A549 (cell line): Measurements from ENCODE around the gene LBR. TPM values are rescaled to one million over a fixed set of nuclear protein-coding genes. Genes with fewer than 3 reads are reported as not detected.
A peak's percentile ranks its signal among the peaks of the same experiment; 100 is the strongest.

Experiments used
- ATAC-seq, 2 experiments: fragments of 200-7000 bp in 1 of 2; fragments of >200 bp in 1 of 2; cut with Nextera tagmentation in 1 of 2; cut with Tn5 transposase in 1 of 2; 3 replicates each; pipeline versions ENCODE4 v1.8.0 to v1.9.1; 2018 to 2020; ENCODE audit warnings: mild to moderate bottlenecking in 1 of 2, moderate library complexity in 1 of 2
- CTCF ChIA-PET: fragments of 300-600 bp; sonication (Branson Sonifier 250); formaldehyde crosslinking; extraction: SDS; loops from one replicate; lab custom pipeline; 2021; ENCODE audit warnings: antibody characterized with exemption, inconsistent platforms; lab: Yijun Ruan, JAX
- POLR2A ChIA-PET: fragments of 350-600 bp; formaldehyde crosslinking; extraction: SDS; loops from one replicate; lab custom pipeline; 2021; ENCODE audit warnings: antibody characterized with exemption, inconsistent platforms; lab: Yijun Ruan, JAX
- DNase-seq, 2 experiments: peaks; one replicate each; pipeline versions ENCODE4 v3.0.0 to v3.0.0-alpha.2; 2011 to 2016; ENCODE audit warnings: low read depth in 1 of 2, low spot score in 1 of 2
- FAIRE-seq: peaks from 2 replicates; lab custom pipeline; 2011; peaks lifted over from hg19 to GRCh38; lab: Jason Lieb, UNC
- H3K27ac ChIP-seq, 2 experiments: fragments of >200 bp; sonication (Bioruptor Twin); formaldehyde crosslinking; 3 replicates each; pipeline ENCODE4 v1.5.1; 2016 to 2017
- H3K4me1 ChIP-seq: fragments of >200 bp; sonication (Bioruptor Twin); formaldehyde crosslinking; 3 replicates; pipeline ENCODE4 v1.6.1; 2016
- H3K4me2 ChIP-seq: fragments of >200 bp; sonication (Bioruptor Twin); formaldehyde crosslinking; 3 replicates; pipeline ENCODE4 v1.6.1; 2016
- H3K4me3 ChIP-seq: fragments of >200 bp; sonication (Bioruptor Twin); formaldehyde crosslinking; 3 replicates; pipeline ENCODE4 v1.5.1; 2016
- H3K9me3 ChIP-seq: fragments of >200 bp; sonication (Bioruptor Twin); formaldehyde crosslinking; 3 replicates; pipeline ENCODE4 v1.6.1; 2016
- BCL3 ChIP-seq: fragments of >200 bp; sonication (Bioruptor Twin); formaldehyde crosslinking; IDR thresholded peaks from 3 replicates; pipeline ENCODE4 v1.6.1; 2016
- EHMT2 ChIP-seq: fragments of 200-600 bp; sonication (generic); IDR thresholded peaks from 2 replicates; pipeline ENCODE4 v1.6.1; 2016; ENCODE audit warnings: antibody characterized with exemption, low read depth, mild to moderate bottlenecking, moderate library complexity
- EP300 ChIP-seq, 2 experiments: fragments of >200 bp; sonication (Bioruptor Twin); formaldehyde crosslinking; IDR thresholded peaks; 2 replicates in 1 of 2; 3 replicates in 1 of 2; pipeline ENCODE4 v1.6.1; 2016 to 2017
- FOXS1 ChIP-seq: fragments of 250-450 bp; sonication (Bioruptor Pico); IDR thresholded peaks from 2 replicates; pipeline ENCODE4 v1.5.0; 2020; ENCODE audit warnings: mild to moderate bottlenecking, moderate library complexity
- HDAC2 ChIP-seq: fragments of 200-600 bp; sonication (generic); IDR thresholded peaks from 2 replicates; pipeline ENCODE4 v1.6.1; 2016
- MAX ChIP-seq: IDR thresholded peaks from 2 replicates; pipeline ENCODE4 v1.6.1; 2012
- MYC ChIP-seq: IDR thresholded peaks from 2 replicates; pipeline ENCODE4 v1.6.1; 2012; ENCODE audit warnings: mild to moderate bottlenecking, inconsistent platforms, low read length, improper control_type of control experiment, borderline replicate concordance
- NPAS2 ChIP-seq: fragments of 250-450 bp; sonication (Bioruptor Pico); IDR thresholded peaks from 2 replicates; pipeline ENCODE4 v1.8.0; 2022; ENCODE audit warnings: mild to moderate bottlenecking, moderate library complexity, borderline replicate concordance
- PBX3 ChIP-seq: IDR thresholded peaks from 2 replicates; pipeline ENCODE4 v1.6.1; 2012
- POLR2A ChIP-seq: IDR thresholded peaks from 2 replicates; pipeline ENCODE4 v1.6.1; 2012; ENCODE audit warnings: mild to moderate bottlenecking, low read length
- POLR2AphosphoS2 ChIP-seq: conservative IDR thresholded peaks from 2 replicates; pipeline ENCODE4 v1.6.1; 2012; ENCODE audit warnings: low read length, improper control_type of control experiment, inconsistent platforms
- RCOR1 ChIP-seq: fragments of 150-350 bp; IDR thresholded peaks from 2 replicates; pipeline ENCODE4 v1.6.1; 2014; ENCODE audit warnings: antibody characterized with exemption, low read length, low read depth
- USF2 ChIP-seq: fragments of 450-650 bp; IDR thresholded peaks from 2 replicates; pipeline ENCODE4 v1.6.1; 2014; ENCODE audit warnings: antibody characterized with exemption
- ZFP36 ChIP-seq: fragments of 450-650 bp; IDR thresholded peaks from 2 replicates; pipeline ENCODE4 v1.6.1; 2014; ENCODE audit warnings: borderline replicate concordance; ENCODE audit not compliant: partially characterized antibody
- ZSCAN20 ChIP-seq: fragments of 250-450 bp; sonication (Bioruptor Pico); IDR thresholded peaks from 2 replicates; pipeline ENCODE4 v1.8.0; 2022; ENCODE audit warnings: mild to moderate bottlenecking, moderate library complexity
- WGBS: methylation state at CpG from one replicate; pipeline ENCODE4 v1.1.6; 2017; ENCODE audit errors: missing lambda C conversion rate; 5-methylcytosine and 5-hydroxymethylcytosine counted together
- polyA plus RNA-seq, 4 experiments: library from polyadenylated mRNA; depleted of rRNA in 3 of 4; stranded (reverse); fragments of >200 nt; fragmentation: RNase III in 1 of 4; extraction: RNeasy Plus Mini Kit Qiagen cat#74134 plus additional on column Dnase treatment in 1 of 4; gene quantifications; 2 replicates in 3 of 4; 3 replicates in 1 of 4; pipeline ENCODE4 v1.2.3, GENCODE V29; 2011 to 2017

Gene LBR
- polyA plus RNA-seq, 2 of the 4 experiments (the other 2 are of a cell fraction): 40.8 to 68.7 TPM

- no peaks in the 10 kb centered on the region for H3K4me1 ChIP-seq
- no peak overlapping the region for H3K4me2 ChIP-seq
- CTCF ChIA-PET: interaction anchor here (2.3 kb wide), 1 partner anchor 60 kb away, joined by 6 read pairs; no protein-coding TSS in a partner anchor
- DNase-seq: peak in 1 of 2 experiments; percentile 19
- H3K27ac ChIP-seq: no peak overlapping the region
- peak in 1 of 2 experiments; percentile 46; a peak in 3 of 6 replicates for ATAC-seq
- no peak overlapping the region for H3K4me3 ChIP-seq
- no peak for TF ChIP-seq ZFP36
- TF ChIP-seq FOXS1 (CRISPR knock-in tag): no peak
- no peak for TF ChIP-seq BCL3
- no peak for TF ChIP-seq HDAC2
- TF ChIP-seq ZSCAN20: no peak
- no peak for TF ChIP-seq MAX
- TF ChIP-seq, all 56 proteins: peak for 0
- 66% methylated on average over 10 of the region's 10 CpGs for WGBS
- no peak for FAIRE-seq
- POLR2A ChIA-PET: no interaction called here
- H3K9me3 ChIP-seq: no peaks in the 10 kb centered on the region
These were observed 49.0 kb downstream of the LBR start for GRCh38 chr1:225378880-225379279.

- H3K9me3 ChIP-seq: no peaks in the 10 kb centered on the region
- ChIA-PET POLR2A (no interaction called here), CTCF (interaction anchor here (0.6 kb wide), 1 partner anchor 24 kb away, joined by 4 read pairs; no protein-coding TSS in a partner anchor)
- no peak overlapping the region for H3K4me3 ChIP-seq
- WGBS: 75% methylated on average over 4 of the region's 4 CpGs
- FAIRE-seq: no peak
- no peak for DNase-seq
- H3K4me2 ChIP-seq: no peak overlapping the region
- no peak for ATAC-seq
- no peak overlapping the region for H3K27ac ChIP-seq
- TF ChIP-seq NPAS2 (CRISPR knock-in tag) (no peak), POLR2AphosphoS2 (no peak), PBX3 (no peak), RCOR1 (no peak), EP300 (IDR thresholded peaks at IDR 0.05) (no peak)
- H3K4me1 ChIP-seq: no peaks in the 10 kb centered on the region
These were observed 52.8 kb downstream of the LBR start for GRCh38 chr1:225374996-225375395.

- WGBS: 88% methylated on average over 15 of the region's 21 CpGs
- no peak for ATAC-seq
- no peak for FAIRE-seq
- H3K9me3 ChIP-seq: no peaks in the 10 kb centered on the region
- ChIA-PET CTCF (no interaction called here), POLR2A (no interaction called here)
- DNase-seq: no peak
- H3K4me2 ChIP-seq: no peak overlapping the region
- no peak overlapping the region for H3K4me3 ChIP-seq
- no peaks in the 10 kb centered on the region for H3K4me1 ChIP-seq
- TF ChIP-seq MYC: no peak
- TF ChIP-seq USF2: no peak
- no peak overlapping the region for H3K27ac ChIP-seq
These were observed 54.7 kb downstream of the LBR start for GRCh38 chr1:225373155-225373554.

GRCh38 chr1:225371366-225372010, 56.4 kb downstream of the LBR start:
- ATAC-seq: no peak
- Histone ChIP-seq H3K4me3 (no peak overlapping the region), H3K4me1 (no peaks in the 10 kb centered on the region), H3K9me3 (no peaks in the 10 kb centered on the region), H3K27ac (no peak overlapping the region), H3K4me2 (no peak overlapping the region)
- FAIRE-seq: peak; percentile 51
- ChIA-PET CTCF (no interaction called here), POLR2A (no interaction called here)
- WGBS: 48% methylated on average over 3 of the region's 3 CpGs
- DNase-seq: no peak
- TF ChIP-seq EHMT2 (no peak), POLR2A (no peak)
